HG03354 (cell line): Measurements from ENCODE around the gene NFE2L2.
"Not testable (repeated sequence)": the region's sequence is repeated elsewhere in the genome, so short reads cannot be mapped to it uniquely, and the experiment has no call there.

Experiments used
- ATAC-seq: cut with Tn5 transposase; IDR thresholded peaks from one replicate; pipeline ENCODE4 v1.9.1; 2021; ENCODE audit warnings: mild to moderate bottlenecking; ENCODE audit not compliant: unreplicated experiment, poor library complexity, severe bottlenecking

Gene NFE2L2

GRCh38 chr2:177261116-177262060 is 3.1 kb downstream of the NFE2L2 start:
- no peak for ATAC-seq

GRCh38 chr2:177260379-177260778 is 4.1 kb downstream of the NFE2L2 start:
- ATAC-seq: no peak

GRCh38 chr2:177258059-177258458 is 6.5 kb downstream of the NFE2L2 start:
- no peak for ATAC-seq

GRCh38 chr2:177257471-177257870 is 7.1 kb downstream of the NFE2L2 start:
- ATAC-seq: no peak

- no peak for ATAC-seq
Observed at GRCh38 chr2:177256695-177257094, 7.8 kb downstream of the NFE2L2 start.

- ATAC-seq: no peak
Observed at GRCh38 chr2:177256026-177256425, 8.5 kb downstream of the NFE2L2 start.

GRCh38 chr2:177255227-177255601 is 9.3 kb downstream of the NFE2L2 start:
- ATAC-seq: no peak

GRCh38 chr2:177254433-177255226 is 9.9 kb downstream of the NFE2L2 start:
- ATAC-seq: no peak

- no peak for ATAC-seq
Observed at GRCh38 chr2:177253704-177254103, 10.8 kb downstream of the NFE2L2 start.

- ATAC-seq: no peak
Observed at GRCh38 chr2:177252808-177253531, 11.6 kb downstream of the NFE2L2 start.

GRCh38 chr2:177251165-177251542 is 13.4 kb downstream of the NFE2L2 start:
- no peak for ATAC-seq

GRCh38 chr2:177250461-177250860 is 14.1 kb downstream of the NFE2L2 start:
- no peak for ATAC-seq

GRCh38 chr2:177249038-177249437 is 15.5 kb downstream of the NFE2L2 start:
- no peak for ATAC-seq

GRCh38 chr2:177247693-177248262 is 16.7 kb downstream of the NFE2L2 start:
- no peak for ATAC-seq

GRCh38 chr2:177246523-177247030 is 17.9 kb downstream of the NFE2L2 start:
- not testable (repeated sequence) for ATAC-seq

- ATAC-seq: no peak
Observed at GRCh38 chr2:177246000-177246399, 18.5 kb downstream of the NFE2L2 start.

GRCh38 chr2:177245010-177245422 is 19.5 kb downstream of the NFE2L2 start:
- no peak for ATAC-seq

- no peak for ATAC-seq
Observed at GRCh38 chr2:177244244-177244771, 20.2 kb downstream of the NFE2L2 start.

GRCh38 chr2:177243476-177243875 is 21.1 kb downstream of the NFE2L2 start:
- ATAC-seq: no peak
